Suprapubic skin (tissue), 4 donors: ENCODE data around the gene CEP78.

Experiments used
- EP300 ChIP-seq: sonication (generic); formaldehyde crosslinking; IDR thresholded peaks from one replicate; pipeline ENCODE4 v1.6.1; 2017; ENCODE audit warnings: antibody characterized with exemption
- POLR2A ChIP-seq, 2 donors: fragments of 450-650 bp; IDR thresholded peaks; one replicate each; pipeline ENCODE4 v1.6.1; 2017; ENCODE audit warnings: antibody characterized with exemption in 2 of 2, mild to moderate bottlenecking in 2 of 2, moderate library complexity in 2 of 2
- POLR2AphosphoS5 ChIP-seq, 3 donors: sonication (generic); formaldehyde crosslinking; IDR thresholded peaks; one replicate each; pipeline ENCODE4 v1.6.1; 2017; ENCODE audit warnings: antibody characterized with exemption in 3 of 3
- TF ChIP-seq, protein P1 (sequence below), 2 donors: fragments of 200-600 bp in 1 of 2; fragments of 450-650 bp in 1 of 2; sonication (generic) in 1 of 2; IDR thresholded peaks; one replicate each; pipeline ENCODE4 v1.5.1; 2016 to 2019; ENCODE audit warnings: antibody characterized with exemption in 2 of 2, mild to moderate bottlenecking in 1 of 2, moderate library complexity in 1 of 2

DNA sequence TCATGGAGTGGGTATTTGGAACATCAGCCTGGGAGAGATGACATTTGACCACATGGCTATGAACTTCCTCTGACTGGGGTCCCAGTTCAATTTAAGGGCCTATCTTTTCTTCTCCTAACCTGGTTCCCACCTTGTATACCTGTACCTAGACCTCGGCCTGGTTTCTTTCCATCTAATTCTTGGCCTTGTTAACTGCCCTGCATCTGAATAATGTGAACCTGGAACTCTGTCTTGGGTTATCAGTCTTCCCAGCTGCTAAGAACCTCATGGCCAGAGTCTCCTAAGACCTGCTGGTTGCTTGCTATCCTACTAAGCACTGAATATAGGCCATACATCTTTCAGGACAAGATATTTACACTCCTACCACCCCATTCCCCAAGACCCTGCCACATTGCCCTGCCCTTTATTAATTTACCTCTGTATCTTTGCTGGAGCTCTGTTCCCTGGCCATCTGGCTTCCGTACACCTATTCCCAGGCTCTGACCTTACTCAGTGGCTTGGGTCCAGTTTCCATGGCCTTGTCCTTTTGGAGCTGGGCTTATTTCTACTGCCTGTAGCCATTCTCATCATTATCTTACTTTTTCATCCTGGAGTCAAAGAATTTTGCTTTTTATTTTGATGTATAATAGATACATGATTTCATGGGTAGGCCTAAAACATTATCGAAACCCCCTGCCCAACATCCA lies 67.6 kb downstream of the CEP78 start:
- TF ChIP-seq POLR2AphosphoS5 (IDR thresholded peaks at IDR 0.05) (no peak), EP300 (no peak), POLR2A (IDR thresholded peaks at IDR 0.05) (no peak)
- TF ChIP-seq, protein P1, sequence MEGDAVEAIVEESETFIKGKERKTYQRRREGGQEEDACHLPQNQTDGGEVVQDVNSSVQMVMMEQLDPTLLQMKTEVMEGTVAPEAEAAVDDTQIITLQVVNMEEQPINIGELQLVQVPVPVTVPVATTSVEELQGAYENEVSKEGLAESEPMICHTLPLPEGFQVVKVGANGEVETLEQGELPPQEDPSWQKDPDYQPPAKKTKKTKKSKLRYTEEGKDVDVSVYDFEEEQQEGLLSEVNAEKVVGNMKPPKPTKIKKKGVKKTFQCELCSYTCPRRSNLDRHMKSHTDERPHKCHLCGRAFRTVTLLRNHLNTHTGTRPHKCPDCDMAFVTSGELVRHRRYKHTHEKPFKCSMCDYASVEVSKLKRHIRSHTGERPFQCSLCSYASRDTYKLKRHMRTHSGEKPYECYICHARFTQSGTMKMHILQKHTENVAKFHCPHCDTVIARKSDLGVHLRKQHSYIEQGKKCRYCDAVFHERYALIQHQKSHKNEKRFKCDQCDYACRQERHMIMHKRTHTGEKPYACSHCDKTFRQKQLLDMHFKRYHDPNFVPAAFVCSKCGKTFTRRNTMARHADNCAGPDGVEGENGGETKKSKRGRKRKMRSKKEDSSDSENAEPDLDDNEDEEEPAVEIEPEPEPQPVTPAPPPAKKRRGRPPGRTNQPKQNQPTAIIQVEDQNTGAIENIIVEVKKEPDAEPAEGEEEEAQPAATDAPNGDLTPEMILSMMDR (IDR thresholded peaks at IDR 0.05), result no peak
